ENCODE results near the gene CADM1.
A peak's percentile ranks its signal among the peaks of the same experiment; 100 is the strongest.

The CADM1 gene

GRCh38 chr11:115207916-115208315, 296.3 kb downstream of the CADM1 start:
- no peak for DNase-seq (ENCODE audit: low spot score)

- peak; percentile 50 for DNase-seq (ENCODE audit: low spot score)
These were observed 297.0 kb downstream of the CADM1 start for GRCh38 chr11:115207166-115207591.

- DNase-seq (ENCODE audit: low spot score), result no peak
These were observed 297.7 kb downstream of the CADM1 start for GRCh38 chr11:115206365-115207022.

GRCh38 chr11:115202900-115203552, 301.2 kb downstream of the CADM1 start:
- no peak for DNase-seq (ENCODE audit: low spot score)

- peak; percentile 52 for DNase-seq (ENCODE audit: low spot score)
These were observed 302.1 kb downstream of the CADM1 start for GRCh38 chr11:115202074-115202473.

GRCh38 chr11:115201111-115201792, 303.0 kb downstream of the CADM1 start:
- no peak for DNase-seq (ENCODE audit: low spot score)

GRCh38 chr11:115199481-115200069, 304.6 kb downstream of the CADM1 start:
- DNase-seq (ENCODE audit: low spot score), result no peak

- no peak for DNase-seq (ENCODE audit: low spot score)
These were observed 305.9 kb downstream of the CADM1 start for GRCh38 chr11:115198321-115198741.

- no peak for DNase-seq (ENCODE audit: low spot score)
These were observed 306.8 kb downstream of the CADM1 start for GRCh38 chr11:115197433-115197832.

- DNase-seq (ENCODE audit: low spot score), result no peak
These were observed 307.2 kb downstream of the CADM1 start for GRCh38 chr11:115197031-115197430.

- no peak for DNase-seq (ENCODE audit: low spot score)
These were observed 309.5 kb downstream of the CADM1 start for GRCh38 chr11:115194802-115195110.

GRCh38 chr11:115193914-115194801, 310.1 kb downstream of the CADM1 start:
- DNase-seq (ENCODE audit: low spot score), result no peak

- no peak for DNase-seq (ENCODE audit: low spot score)
These were observed 312.5 kb downstream of the CADM1 start for GRCh38 chr11:115191761-115192160.

- DNase-seq (ENCODE audit: low spot score), result peak; percentile 50
These were observed 314.0 kb downstream of the CADM1 start for GRCh38 chr11:115190196-115190595.

GRCh38 chr11:115188898-115189278, 315.3 kb downstream of the CADM1 start:
- no peak for DNase-seq (ENCODE audit: low spot score)

- peak; percentile 50 for DNase-seq (ENCODE audit: low spot score)
These were observed 315.9 kb downstream of the CADM1 start for GRCh38 chr11:115188188-115188897.

- no peak for DNase-seq (ENCODE audit: low spot score)
These were observed 318.3 kb downstream of the CADM1 start for GRCh38 chr11:115185931-115186330.

GRCh38 chr11:115185507-115185906, 318.7 kb downstream of the CADM1 start:
- no peak for DNase-seq (ENCODE audit: low spot score)

- DNase-seq (ENCODE audit: low spot score), result no peak
These were observed 319.3 kb downstream of the CADM1 start for GRCh38 chr11:115184901-115185300.

GRCh38 chr11:115183830-115184229, 320.4 kb downstream of the CADM1 start:
- no peak for DNase-seq (ENCODE audit: low spot score)

GRCh38 chr11:115183136-115183535, 321.1 kb downstream of the CADM1 start:
- DNase-seq (ENCODE audit: low spot score), result no peak
